ENCODE measurements around the gene LCN6.
A peak's percentile ranks its signal among the peaks of the same experiment; 100 is the strongest.

The LCN6 gene

DNA sequence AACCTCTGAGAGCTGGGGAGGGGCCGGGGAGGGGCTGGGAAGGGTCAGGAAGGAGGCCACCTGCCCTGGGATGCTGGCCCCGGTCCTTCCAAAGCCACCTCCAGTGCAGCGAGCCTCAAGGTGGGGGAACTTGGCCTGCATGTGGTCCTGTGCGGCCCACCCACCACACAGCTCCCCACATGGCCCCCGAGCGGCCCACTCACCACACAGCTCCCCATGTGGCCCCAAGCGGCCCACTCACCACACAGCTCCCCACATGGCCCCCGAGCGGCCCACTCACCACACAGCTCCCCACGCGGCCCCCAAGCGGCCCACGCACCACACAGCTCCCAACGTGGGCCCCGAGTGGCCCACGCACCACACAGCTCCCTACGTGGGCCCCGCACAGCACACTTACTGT lies 3.6 kb downstream of the LCN6 start:
- no peak for DNase-seq (ENCODE audit: low read depth)

GRCh38 chr9:136743639-136744211 lies 4.6 kb downstream of the LCN6 start:
- no peak for DNase-seq (ENCODE audit: low read depth)

DNA sequence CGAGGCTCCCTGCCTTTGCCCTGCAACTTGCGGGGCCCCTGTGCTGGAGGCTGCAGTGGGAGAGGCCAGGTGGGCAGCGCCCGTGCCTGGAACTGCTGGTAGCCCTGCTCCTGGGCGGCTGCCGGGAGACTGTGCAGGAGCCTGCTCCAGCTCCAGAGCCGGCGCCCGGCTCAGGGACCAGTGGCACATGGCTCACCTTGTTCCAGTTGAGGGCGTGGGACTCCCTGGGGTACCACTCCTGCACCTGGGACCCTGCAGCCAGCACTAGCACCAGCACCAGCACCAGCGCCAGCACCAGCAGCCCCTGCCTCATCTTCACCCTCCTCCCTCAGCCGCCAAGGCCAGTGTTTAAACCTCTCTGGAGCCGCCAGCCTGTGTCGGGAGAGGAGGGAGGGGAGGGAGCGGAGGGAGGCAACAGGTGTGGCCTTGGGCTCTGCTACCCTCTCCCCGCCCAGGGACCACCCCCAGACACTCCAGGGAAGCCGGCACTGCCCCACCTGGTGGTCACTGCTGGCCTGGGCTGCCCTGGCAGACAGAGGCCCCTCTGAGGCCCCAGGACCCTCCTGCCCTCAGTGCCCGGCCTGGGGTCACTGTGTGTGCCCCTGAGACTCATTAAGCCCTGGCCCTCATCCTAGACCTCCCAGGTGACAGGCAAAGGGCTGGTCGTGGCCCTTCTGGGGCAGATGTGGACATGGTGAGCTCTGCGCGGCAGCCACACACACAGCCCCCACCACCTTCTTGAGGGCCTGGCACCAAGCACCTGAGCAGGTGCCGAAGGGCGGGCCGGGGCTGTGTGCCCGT lies 5.5 kb downstream of the LCN6 start, which contains the start of gene LCN10:
Gene LCN10 (minus strand): TSS at position 350 of the 801 bp plus-strand sequence. CDS start 37 bp downstream, at position 313.
- no peak for DNase-seq (ENCODE audit: low read depth)

DNA sequence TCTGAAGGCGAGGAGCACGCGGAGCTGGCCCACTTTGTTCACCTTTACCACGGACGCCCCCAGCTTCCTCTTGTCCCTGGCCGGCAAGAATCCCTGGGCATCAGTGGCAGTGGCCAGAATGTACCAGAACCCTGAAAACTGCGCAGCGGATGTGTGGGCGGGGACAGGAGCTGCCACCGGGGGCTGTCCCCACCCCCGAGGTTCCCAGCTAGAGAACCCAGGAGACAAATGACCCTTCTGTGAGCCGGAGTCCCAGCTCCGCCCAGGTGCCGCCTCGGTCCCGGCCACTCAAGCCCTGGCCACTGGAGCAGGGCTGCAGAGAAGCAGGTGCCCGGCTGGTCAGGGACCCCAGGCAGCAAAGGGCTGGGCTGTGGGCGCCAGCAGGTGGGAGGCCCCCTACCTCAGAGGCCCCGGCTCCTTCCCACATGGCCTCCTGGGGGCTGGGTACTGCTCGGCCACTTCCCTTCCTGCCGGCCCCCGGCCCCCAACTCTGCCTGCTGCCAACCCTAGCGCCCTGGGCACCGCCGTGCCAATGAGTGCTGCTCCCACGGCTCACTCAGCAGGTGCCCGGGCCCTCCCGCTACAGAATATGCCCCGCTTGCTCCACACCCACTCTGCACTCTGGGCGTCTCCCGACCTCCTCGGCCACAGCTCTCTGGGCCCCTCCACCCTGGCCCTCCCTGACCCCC lies 6.3 kb downstream of the LCN6 start:
- no peak for DNase-seq (ENCODE audit: low read depth)

DNA sequence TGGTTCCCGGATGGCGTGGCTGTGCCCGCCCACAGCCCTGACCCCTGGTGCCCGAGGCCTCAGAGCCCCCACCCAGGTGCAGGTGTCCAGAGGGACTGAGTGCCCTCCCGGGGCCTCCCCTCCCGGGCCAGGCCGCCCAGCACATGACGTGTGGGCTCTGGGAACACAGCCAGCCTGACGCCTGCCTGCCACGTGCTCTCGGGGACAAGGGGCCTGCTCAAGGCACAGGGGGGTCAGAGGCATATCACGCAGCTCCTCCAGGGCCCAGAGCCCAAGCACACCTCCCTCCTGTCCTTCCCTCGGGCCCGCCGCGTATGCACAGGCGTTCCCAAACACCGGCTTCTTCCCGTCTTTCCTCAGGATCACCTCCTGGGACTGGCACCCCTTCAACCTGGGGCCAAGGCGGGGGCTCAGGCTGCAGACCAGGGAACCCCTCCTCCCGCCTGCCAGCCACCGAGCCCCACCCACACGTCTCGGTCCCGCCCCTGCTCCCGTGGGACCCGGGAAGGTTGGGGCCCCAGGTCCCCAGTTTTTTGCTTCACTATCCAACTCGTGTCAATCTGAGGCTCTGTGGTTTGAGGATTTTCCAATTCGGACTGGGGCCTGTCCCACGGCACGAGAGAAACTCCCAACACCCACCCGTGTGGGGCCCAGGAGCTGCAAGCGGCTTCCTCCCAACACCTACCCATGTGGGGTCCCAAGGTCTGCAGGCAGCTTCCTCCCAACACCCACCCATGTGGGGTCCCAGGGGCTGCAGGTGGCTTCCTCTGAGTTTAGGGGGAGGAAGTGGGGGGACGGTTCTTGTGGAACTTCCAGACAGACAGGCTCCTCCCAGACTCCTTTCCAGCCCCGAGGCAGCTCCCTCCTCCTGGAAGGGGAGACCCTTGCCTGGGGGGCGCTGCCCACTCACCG lies 7.1 kb downstream of the LCN6 start:
- no peak for DNase-seq (ENCODE audit: low read depth)

DNA sequence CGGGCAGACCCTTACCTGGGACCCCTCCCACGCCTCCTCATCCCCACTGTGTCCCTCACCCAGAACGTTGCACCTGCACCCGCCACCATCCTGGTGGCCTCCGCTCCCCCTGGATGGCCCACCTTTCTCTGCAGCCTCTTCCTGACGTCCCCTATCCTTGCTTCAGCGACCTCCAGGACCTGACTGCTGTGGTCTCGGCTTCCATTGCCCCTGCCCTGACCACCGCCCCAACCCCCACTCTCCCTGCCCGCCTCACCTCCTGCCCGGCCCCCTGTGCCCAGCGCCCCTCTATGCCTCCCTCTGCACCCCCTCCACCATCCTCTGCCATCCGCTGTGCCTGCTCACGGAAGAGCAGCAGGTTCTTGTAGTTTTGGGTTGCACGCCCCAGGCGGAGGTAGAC lies 7.8 kb downstream of the LCN6 start:
- no peak for DNase-seq (ENCODE audit: low read depth)

GRCh38 chr9:136740069-136740468 lies 8.3 kb downstream of the LCN6 start:
- DNase-seq (ENCODE audit: low read depth), result no peak

GRCh38 chr9:136739509-136739908 lies 8.8 kb downstream of the LCN6 start:
- no peak for DNase-seq (ENCODE audit: low read depth)

DNA sequence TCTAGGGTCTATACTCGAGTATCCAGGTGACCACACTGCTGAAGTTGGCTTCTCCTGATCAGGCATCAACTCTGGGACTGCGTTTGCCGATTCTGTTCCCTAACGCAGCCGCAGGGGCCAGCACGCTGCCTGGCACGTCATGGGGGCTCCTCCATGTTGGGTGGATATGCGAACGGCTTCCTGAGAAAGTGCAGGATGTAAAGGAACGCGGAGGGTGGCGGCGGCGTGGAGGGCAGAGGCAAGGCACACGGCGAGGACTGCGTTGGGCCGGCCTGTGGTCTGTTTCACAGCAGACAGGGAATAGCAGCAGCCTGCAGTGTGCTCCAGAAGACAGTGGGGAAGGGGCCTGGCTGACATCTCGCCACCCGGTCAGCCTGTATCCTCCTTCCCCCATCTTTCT lies 9.4 kb downstream of the LCN6 start:
- DNase-seq (ENCODE audit: low read depth), result no peak

GRCh38 chr9:136735812-136736480 lies 12.4 kb downstream of the LCN6 start:
- no peak for DNase-seq (ENCODE audit: low read depth)

DNA sequence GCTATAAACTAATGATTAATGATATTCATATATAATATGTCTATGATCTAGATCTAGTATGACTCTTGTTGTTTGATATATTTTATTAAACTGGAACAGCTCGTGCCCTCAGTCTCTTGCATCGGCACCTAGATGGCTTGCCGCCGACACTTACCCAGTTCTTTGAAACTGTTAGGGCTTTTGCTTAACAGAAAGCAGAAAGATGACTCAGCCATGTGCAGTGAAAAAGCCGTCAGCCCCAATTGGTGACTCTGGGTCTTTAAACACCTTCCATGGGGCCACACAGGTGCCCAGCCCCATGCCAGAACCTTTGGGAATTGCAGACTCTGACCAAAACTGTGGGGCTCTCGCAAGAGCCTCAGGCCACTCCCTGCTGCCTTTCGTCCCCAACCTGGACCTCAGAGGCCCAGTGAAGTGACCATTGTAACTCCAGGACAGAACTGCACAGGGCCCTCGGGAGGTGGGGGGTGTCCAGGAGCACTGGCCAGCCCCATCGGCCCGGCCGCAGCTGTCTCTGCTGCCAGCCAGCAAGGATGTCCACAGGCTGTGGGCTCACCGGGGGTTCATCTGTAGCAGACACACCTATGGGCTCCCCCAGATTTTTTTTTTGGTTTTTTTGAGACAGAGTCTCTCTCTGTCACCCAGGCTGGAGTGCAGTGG lies 13.4 kb downstream of the LCN6 start:
- DNase-seq (ENCODE audit: low read depth), result no peak

- no peak for DNase-seq (ENCODE audit: low read depth)
These were observed 14.7 kb downstream of the LCN6 start for GRCh38 chr9:136733611-136734010.

GRCh38 chr9:136732444-136733178 lies 15.7 kb downstream of the LCN6 start:
- DNase-seq (ENCODE audit: low read depth), result no peak

- DNase-seq (ENCODE audit: low read depth), result no peak
These were observed 18.4 kb downstream of the LCN6 start for GRCh38 chr9:136729926-136730325.

DNA sequence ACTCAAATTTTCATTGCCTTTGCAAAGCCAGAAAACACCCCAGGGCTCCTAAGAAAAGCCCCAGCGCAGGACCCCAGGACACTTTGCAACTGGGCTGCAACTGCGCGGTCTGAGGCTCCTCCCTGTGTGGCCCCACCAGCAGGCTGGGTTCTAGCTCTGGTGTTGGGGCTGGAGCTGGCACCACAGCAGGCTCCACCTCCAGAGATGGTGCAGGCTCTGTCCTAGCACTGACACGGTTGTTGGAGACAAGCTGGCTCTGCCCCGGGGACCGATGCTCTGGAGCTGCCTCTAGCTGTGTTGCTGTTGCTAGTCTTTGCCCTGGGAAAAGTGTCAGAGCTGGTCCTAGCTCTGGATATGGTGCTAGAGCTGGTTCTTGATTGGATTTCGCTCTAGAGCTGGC lies 19.2 kb downstream of the LCN6 start:
- DNase-seq (ENCODE audit: low read depth), result no peak

GRCh38 chr9:136728548-136729123 lies 19.7 kb downstream of the LCN6 start:
- no peak for DNase-seq (ENCODE audit: low read depth)

DNA sequence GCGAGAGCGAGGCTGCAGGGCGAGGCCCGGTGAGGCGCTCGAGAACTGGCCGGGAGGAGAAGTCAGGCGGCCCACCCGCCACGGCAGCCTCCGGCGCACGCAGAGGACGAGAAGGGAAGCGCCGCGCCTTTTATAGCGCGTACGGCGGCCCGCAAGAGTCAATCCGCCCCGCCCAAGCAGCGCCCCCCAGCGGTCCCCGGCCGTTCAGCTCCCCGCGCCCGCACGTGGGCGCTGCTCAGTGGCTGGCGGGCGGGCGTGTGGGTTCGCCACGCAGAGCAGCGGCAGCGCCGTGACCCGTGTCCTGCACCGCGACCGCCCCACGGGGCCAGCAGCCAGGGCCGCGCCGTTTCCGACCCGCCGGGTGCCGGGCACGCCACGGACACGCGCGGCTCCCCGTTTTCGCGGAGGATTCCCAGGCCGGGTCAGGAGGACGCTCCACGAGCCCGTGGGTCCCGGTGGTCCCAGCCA lies 20.2 kb downstream of the LCN6 start:
- DNase-seq (ENCODE audit: low read depth), result peak; percentile 85

DNA sequence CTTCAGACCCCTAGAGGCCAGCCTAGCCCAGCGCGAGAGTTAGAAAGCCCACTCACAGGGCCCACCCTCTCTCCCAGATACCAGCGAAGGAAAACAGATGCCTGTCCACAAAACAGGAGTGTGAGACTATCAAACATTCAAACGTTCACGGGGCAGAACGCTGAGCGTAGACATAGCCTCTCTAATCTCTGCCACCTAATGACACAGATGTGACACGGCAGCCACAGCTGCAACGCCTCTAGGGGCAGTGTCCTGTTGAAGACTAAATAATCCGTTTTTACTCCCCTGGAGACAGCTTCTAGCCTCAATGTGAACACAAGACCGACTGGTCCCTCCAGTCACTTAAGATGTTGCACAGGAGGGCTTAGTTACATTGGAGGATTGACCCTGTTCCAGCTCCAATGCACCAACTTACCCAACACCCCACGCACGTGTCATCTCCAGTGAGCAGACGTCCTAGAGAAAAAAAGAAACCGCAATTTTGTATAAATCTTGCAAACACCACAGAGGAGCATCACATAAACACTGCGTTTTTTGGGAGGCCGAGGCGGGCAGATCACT lies 21.6 kb downstream of the LCN6 start:
- peak; percentile 35 for DNase-seq (ENCODE audit: low read depth)

DNA sequence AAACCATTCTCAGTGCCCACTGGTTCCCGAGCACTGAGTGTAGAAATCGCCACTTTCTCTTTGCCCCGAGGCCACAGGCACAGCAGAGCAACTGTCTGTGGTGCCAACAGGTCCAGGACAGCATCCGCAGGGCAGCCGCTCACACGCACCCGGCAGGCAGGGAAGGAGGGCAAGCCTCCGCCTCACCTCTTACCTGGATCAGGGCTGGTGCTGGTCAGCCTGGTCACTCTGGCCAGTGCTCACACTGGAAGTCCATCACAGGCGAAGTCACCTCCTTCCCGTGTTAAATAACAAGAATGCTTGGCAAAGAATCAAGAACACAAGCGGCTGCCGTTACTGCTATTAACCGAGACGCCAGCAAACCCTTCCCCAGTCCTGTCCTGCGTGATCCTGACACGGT lies 22.2 kb downstream of the LCN6 start:
- no peak for DNase-seq (ENCODE audit: low read depth)
